Tibial artery (tissue), 4 donors: ENCODE data around the gene KRTAP26-1.

Source experiments
- DNase-seq, 2 donors: peaks; one replicate each; pipeline ENCODE4 v3.0.0-alpha.2; 2019
- H3K27ac ChIP-seq, 2 donors: fragments of 200-600 bp; sonication (generic) in 1 of 2; 1 replicate in 1 of 2; 2 replicates in 1 of 2; pipeline ENCODE4 v1.5.1; 2018 to 2019; ENCODE audit warnings: mild to moderate bottlenecking in 1 of 2
- H3K27me3 ChIP-seq, 2 donors: fragments of 200-600 bp; sonication (generic) in 1 of 2; one replicate each; pipeline versions ENCODE4 v1.5.1 to v1.6.0; 2016 to 2019
- H3K36me3 ChIP-seq, 3 donors: fragments of 200-600 bp; sonication (generic) in 2 of 3; one replicate each; pipeline ENCODE4 v1.5.1; 2016 to 2019; ENCODE audit warnings: mild to moderate bottlenecking in 2 of 3
- H3K4me1 ChIP-seq, 4 donors: fragments of 200-600 bp; sonication (generic) in 2 of 4; 1 replicate in 3 of 4; 2 replicates in 1 of 4; pipeline ENCODE4 v1.5.1; 2016 to 2019
- H3K4me3 ChIP-seq, 2 donors: fragments of 200-600 bp; sonication (generic) in 1 of 2; 1 replicate in 1 of 2; 2 replicates in 1 of 2; pipeline ENCODE4 v1.5.1; 2018 to 2019; ENCODE audit warnings: mild to moderate bottlenecking in 2 of 2
- H3K9me3 ChIP-seq, 3 donors: fragments of 200-600 bp; sonication (generic) in 1 of 3; one replicate each; pipeline ENCODE4 v1.5.1; 2016 to 2019
- CTCF ChIP-seq, 2 experiments: fragments of 200-600 bp in 1 of 2; fragments of 450-650 bp in 1 of 2; IDR thresholded peaks; one replicate each; pipeline ENCODE4 v1.5.1; 2017 to 2019; ENCODE audit warnings: antibody characterized with exemption in 2 of 2, mild to moderate bottlenecking in 1 of 2, moderate library complexity in 1 of 2
- intact Hi-C: fragments of 100-400 bp; cut with DNase I; formaldehyde crosslinking; loops from one replicate; pipeline ENCODE4 v1.15.0; 2023; ENCODE audit warnings: low total_unique reads

KRTAP26-1 gene

DNA sequence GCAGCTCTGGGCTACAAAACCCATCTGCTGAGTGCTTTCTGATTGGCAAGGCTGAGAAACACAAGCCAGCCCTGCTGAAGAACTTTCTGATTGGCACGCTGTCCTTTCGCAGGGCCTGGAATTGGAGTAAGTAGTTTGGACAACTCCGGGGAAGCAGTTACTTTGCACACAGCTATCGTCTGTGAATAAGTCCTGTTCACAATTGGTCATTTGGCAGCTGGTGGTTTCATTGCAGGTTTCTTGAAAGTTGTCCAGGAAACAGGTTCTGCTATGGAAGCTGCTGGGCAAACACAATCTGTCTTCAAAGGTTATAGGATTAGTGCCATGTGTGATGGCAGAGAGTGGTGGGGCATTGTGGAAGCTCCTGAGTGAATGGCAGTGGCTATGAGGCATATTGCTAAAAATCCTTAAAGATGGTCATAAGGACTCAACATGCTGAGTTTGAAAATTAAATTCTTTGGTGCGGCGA, 17.2 kb upstream of the KRTAP26-1 start, which contains the start of gene KRTAP27-1:
Gene KRTAP27-1, minus strand, starts transcription at position 419 of the 469 bp plus-strand sequence. Its CDS starts 26 bp downstream, at position 393.
- Histone ChIP-seq H3K27me3 (no peaks in the 10 kb centered on the region), H3K9me3 (no peaks in the 10 kb centered on the region), H3K36me3 (no peaks in the 10 kb centered on the region), H3K4me3 (no peak within 1 kb of the TSS), H3K4me1 (peaks cover 0 to 43% (median 3%) of the 10 kb centered on the region in 4 donors), H3K27ac (peak within 1 kb of the TSS in 1 of 2 donors; percentile 20)
- DNase-seq = no peak
- intact Hi-C loops = no loop called here
- no peak for TF ChIP-seq CTCF (IDR thresholded peaks at IDR 0.05)

DNA sequence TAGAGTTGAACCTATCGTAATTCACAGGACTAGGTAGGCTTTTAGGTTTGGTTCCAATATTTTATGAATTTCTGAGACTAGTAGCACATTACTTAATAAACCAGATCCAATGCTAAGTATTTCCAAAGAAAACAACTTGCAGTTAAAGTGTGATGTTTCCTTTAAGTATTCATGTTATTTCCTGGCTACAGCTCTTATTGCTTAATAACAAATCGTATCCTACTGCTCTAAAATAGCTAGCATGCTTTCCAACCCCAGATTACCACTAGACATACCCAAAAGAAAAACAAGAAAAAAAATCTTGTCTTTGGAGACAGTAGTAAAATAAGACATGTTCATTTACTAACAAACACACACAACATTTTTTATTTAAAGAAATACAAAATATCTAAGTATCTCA, 16.5 kb upstream of the KRTAP26-1 start:
- H3K9me3 ChIP-seq = no peaks in the 10 kb centered on the region
- no peaks in the 10 kb centered on the region for H3K27me3 ChIP-seq
- H3K4me1 ChIP-seq = peaks cover 0 to 43% (median 3%) of the 10 kb centered on the region in 4 donors
- no peak for TF ChIP-seq CTCF (IDR thresholded peaks at IDR 0.05)
- DNase-seq = no peak
- H3K4me3 ChIP-seq = no peak overlapping the region
- intact Hi-C loops = no loop called here
- H3K27ac ChIP-seq = peak overlapping the region in 1 of 2 donors; percentile 20
- no peaks in the 10 kb centered on the region for H3K36me3 ChIP-seq

- Histone ChIP-seq H3K27ac (peak overlapping the region; percentile 13 to 50), H3K4me3 (peak overlapping the region; percentile 17 to 31), H3K9me3 (no peaks in the 10 kb centered on the region), H3K27me3 (no peaks in the 10 kb centered on the region), H3K4me1 (peaks cover 0 to 41% (median 3%) of the 10 kb centered on the region in 4 donors), H3K36me3 (no peaks in the 10 kb centered on the region)
- no peak for DNase-seq
- TF ChIP-seq CTCF (IDR thresholded peaks at IDR 0.05) = no peak
- intact Hi-C loops = no loop called here
These were observed 13.6 kb upstream of the KRTAP26-1 start for GRCh38 chr21:30333736-30334135.

DNA sequence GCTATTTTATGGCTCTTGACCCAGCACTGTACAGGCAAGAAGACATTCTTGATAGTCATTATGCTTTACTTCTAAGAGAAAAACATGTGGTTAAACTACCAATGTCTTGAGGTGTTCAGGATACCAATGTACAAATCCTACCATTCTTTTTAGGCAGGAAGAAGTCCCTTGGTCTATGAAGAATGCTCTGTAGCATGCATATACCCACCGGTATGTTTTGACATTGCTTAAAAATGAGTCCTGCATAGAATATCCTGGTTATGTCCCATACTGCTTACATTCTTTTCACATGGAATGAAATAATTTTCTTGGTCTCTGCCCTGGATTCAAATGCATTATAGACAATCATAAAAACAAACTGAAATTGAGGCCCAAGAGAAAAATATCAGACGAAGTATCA, 12.6 kb upstream of the KRTAP26-1 start:
- H3K4me1 ChIP-seq = peaks cover 0 to 31% (median 3%) of the 10 kb centered on the region in 4 donors
- intact Hi-C loops = no loop called here

GRCh38 chr21:30329203-30329875, 9.2 kb upstream of the KRTAP26-1 start:
- H3K27ac ChIP-seq = no peak overlapping the region
- H3K9me3 ChIP-seq = peaks cover 0 to 5% (median 0%) of the 10 kb centered on the region in 3 donors
- no peak for DNase-seq
- TF ChIP-seq CTCF (IDR thresholded peaks at IDR 0.05) = no peak
- H3K4me1 ChIP-seq = peaks cover 0 to 12% (median 0%) of the 10 kb centered on the region in 4 donors
- no peaks in the 10 kb centered on the region for H3K36me3 ChIP-seq
- H3K27me3 ChIP-seq = no peaks in the 10 kb centered on the region
- no peak overlapping the region for H3K4me3 ChIP-seq
- intact Hi-C loops = no loop called here

More for the DNA sequence above, 12.6 kb upstream of the KRTAP26-1 start:
- no peaks in the 10 kb centered on the region for H3K36me3 ChIP-seq
- no peak for TF ChIP-seq CTCF (IDR thresholded peaks at IDR 0.05)
- no peaks in the 10 kb centered on the region for H3K9me3 ChIP-seq
- H3K27ac ChIP-seq = no peak overlapping the region
- no peaks in the 10 kb centered on the region for H3K27me3 ChIP-seq
- DNase-seq = no peak
- no peak overlapping the region for H3K4me3 ChIP-seq
